ENCODE data around the gene OGFOD3. TPM values are rescaled to one million over a fixed set of nuclear protein-coding genes. Genes with fewer than 3 reads are reported as not detected.

OGFOD3 gene
- total and polyA plus RNA-seq, 9 of the 15 experiments (the other 6 are each of a cell fraction or from before 2014, with no cell fraction given), result 0.69 to 44.7 (median 18.9) TPM

DNA sequence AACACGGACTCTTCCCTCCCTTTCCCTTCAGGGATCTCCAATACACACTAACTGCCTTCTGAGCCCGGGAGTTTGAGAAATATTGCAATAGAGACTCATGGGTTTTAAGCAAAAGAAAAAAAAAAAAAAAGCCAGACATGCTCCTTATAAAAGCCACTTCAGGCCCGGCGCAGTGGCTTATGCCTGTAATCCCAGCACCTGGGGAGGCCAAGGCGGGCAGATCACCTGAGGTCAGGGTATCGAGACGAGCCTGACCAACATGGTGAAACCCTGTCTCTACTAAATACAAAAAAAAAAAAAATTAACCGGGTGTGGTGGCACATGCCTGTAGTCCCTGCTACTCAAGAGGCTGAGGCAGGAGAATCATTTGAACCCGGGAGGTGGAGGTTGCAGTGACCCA, 2.6 kb downstream of the OGFOD3 start (continued):
- no peak for TF ChIP-seq FOXA3 (CRISPR knock-in tag; conservative IDR thresholded peaks at IDR 0.05 in 1 of 2, IDR thresholded peaks at IDR 0.05 in 1 of 2)
- TF ChIP-seq ZNF668 (CRISPR knock-in tag; IDR thresholded peaks at IDR 0.05), result no peak
- no peak for TF ChIP-seq BDP1 (IDR thresholded peaks at IDR 0.05; ENCODE audit: insufficient read depth, insufficient read length)
- TF ChIP-seq, protein P1, sequence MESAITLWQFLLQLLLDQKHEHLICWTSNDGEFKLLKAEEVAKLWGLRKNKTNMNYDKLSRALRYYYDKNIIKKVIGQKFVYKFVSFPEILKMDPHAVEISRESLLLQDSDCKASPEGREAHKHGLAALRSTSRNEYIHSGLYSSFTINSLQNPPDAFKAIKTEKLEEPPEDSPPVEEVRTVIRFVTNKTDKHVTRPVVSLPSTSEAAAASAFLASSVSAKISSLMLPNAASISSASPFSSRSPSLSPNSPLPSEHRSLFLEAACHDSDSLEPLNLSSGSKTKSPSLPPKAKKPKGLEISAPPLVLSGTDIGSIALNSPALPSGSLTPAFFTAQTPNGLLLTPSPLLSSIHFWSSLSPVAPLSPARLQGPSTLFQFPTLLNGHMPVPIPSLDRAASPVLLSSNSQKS (CRISPR knock-in tag; IDR thresholded peaks at IDR 0.05), result no peak
- no peak for TF ChIP-seq PHB (CRISPR knock-in tag; IDR thresholded peaks at IDR 0.05)
- TF ChIP-seq, protein P2, sequence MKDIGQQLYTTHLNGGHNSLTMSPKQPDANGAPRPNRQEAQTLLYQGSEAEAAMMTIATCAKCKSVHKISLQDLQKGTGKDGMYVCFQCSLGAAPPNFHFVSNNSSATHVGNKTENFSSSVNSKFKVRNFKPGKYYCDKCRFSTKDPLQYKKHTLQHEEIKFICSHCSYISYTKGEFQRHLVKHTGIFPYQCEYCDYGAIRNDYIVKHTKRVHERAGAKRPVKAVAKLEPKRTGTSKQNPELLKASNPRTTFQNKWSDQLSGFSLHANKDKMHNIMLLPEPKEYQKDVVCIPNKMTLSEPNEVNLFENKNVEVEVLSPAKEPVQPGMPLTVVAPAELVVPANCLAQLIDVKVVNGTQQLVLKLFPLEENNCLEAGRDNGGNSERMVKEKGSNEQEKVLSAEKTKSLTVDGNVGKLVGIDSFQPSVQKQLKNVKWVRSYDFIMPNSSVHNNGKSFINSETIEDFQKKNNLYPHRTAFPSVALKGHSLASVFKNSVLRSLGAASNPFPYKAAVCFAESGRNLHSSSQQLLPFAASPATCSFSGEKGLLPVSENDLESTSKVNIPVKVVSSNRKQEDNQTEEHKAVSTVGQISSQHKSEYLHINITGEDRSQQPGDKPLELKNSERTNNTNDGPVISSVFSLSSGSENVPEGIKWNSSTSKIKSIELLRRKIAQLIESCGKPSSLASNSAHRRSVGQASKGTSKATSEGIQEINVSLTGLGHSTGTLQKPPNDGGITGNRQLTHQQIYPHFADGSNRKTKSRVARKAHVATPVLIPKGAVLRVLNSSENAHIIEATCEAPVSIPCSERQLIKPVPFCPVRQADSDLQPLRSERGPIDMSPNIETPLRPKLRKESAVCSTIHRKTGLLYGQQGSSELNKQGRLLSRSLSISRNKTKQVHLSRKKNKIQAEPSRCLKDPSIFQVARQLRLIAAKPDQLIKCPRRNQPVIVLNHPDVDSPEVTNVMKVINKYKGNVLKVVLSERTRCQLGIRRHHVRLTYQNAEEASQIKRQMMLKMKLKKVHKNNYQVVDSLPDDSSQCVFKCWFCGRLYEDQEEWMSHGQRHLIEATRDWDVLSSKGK (CRISPR knock-in tag; IDR thresholded peaks at IDR 0.05), result no peak
- TF ChIP-seq, protein P3, sequence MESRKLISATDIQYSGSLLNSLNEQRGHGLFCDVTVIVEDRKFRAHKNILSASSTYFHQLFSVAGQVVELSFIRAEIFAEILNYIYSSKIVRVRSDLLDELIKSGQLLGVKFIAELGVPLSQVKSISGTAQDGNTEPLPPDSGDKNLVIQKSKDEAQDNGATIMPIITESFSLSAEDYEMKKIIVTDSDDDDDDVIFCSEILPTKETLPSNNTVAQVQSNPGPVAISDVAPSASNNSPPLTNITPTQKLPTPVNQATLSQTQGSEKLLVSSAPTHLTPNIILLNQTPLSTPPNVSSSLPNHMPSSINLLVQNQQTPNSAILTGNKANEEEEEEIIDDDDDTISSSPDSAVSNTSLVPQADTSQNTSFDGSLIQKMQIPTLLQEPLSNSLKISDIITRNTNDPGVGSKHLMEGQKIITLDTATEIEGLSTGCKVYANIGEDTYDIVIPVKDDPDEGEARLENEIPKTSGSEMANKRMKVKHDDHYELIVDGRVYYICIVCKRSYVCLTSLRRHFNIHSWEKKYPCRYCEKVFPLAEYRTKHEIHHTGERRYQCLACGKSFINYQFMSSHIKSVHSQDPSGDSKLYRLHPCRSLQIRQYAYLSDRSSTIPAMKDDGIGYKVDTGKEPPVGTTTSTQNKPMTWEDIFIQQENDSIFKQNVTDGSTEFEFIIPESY (CRISPR knock-in tag; IDR thresholded peaks at IDR 0.05), result no peak
